ENCODE results near the gene RBM44. TPM values are rescaled to one million over a fixed set of nuclear protein-coding genes. Genes with fewer than 3 reads are reported as not detected.
"Not testable (repeated sequence)": the region's sequence is repeated elsewhere in the genome, so short reads cannot be mapped to it uniquely, and the experiment has no call there.

The RBM44 gene
- total RNA-seq, 1 donor: 0.43 TPM

DNA sequence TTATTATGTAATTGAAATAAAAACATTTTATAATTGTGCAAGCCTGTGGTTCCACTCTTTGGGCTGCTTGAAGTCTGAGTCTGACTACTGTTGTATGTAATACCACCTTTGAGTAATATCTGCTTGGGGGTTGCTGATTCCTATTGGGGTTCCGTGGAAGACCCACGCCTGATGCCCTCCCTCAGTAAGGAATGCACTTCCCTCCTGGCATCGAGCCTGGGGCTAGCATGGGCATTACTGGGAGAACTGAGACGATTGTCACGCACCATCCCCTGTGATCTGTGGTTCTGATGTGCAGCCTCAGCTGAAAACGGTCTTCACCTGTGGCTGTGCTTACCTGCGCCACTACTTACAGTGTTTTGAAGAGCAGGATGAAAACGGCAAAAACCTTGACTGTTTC lies 32.7 kb upstream of the RBM44 start:
- TF ChIP-seq, protein P1, sequence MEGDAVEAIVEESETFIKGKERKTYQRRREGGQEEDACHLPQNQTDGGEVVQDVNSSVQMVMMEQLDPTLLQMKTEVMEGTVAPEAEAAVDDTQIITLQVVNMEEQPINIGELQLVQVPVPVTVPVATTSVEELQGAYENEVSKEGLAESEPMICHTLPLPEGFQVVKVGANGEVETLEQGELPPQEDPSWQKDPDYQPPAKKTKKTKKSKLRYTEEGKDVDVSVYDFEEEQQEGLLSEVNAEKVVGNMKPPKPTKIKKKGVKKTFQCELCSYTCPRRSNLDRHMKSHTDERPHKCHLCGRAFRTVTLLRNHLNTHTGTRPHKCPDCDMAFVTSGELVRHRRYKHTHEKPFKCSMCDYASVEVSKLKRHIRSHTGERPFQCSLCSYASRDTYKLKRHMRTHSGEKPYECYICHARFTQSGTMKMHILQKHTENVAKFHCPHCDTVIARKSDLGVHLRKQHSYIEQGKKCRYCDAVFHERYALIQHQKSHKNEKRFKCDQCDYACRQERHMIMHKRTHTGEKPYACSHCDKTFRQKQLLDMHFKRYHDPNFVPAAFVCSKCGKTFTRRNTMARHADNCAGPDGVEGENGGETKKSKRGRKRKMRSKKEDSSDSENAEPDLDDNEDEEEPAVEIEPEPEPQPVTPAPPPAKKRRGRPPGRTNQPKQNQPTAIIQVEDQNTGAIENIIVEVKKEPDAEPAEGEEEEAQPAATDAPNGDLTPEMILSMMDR (IDR thresholded peaks at IDR 0.05; ENCODE audit: insufficient read depth, low read depth, low read length): no peak
- H3K4me3 ChIP-seq (ENCODE audit: low read depth, low read length): no peak overlapping the region
- no peak for DNase-seq (ENCODE audit: low read depth)

DNA sequence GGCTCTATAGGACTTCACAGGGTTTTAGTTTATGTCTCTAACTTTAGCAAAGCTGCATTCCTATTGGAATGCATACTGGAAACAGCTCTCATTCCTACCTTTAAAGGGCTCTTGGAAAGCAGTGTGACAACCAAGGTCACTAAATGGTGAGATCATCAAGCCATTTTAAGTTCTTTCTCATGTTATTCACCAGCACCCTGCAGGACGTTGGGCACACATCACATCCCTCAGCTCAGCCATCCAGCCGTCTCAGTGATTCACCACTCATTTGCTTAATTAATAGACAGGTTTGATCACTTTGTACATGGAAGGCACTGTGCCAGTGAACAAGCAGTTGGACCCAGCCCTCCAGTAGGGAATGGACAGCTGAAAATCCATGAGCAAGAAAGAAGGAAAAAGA lies 32.2 kb upstream of the RBM44 start:
- TF ChIP-seq, protein P1 (IDR thresholded peaks at IDR 0.05; ENCODE audit: insufficient read depth, low read depth, low read length): no peak
- no peak overlapping the region for H3K4me3 ChIP-seq (ENCODE audit: low read depth, low read length)
- no peak for DNase-seq (ENCODE audit: low read depth)

DNA sequence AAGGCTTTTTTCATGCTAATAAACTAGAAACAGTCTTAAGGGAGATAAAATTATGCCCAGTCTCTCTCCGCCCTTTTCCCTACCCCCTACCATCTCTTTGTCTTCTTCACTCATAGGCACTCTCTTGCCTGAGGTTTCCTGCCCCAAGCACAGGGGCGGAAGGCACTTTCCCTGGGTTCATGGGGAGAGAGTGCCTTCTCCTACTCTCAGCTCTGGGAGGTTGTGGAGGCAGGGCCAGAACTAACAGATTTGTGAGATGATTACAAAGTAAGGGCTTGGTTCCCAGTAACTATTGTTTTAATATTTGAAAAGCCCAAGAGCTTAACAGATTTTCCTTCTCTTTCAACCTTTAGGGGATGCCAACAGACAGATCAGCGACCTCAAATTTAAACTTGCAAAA lies 26.1 kb upstream of the RBM44 start:
- DNase-seq (ENCODE audit: low read depth): no peak
- TF ChIP-seq, protein P1 (IDR thresholded peaks at IDR 0.05; ENCODE audit: insufficient read depth, low read depth, low read length): no peak
- no peak overlapping the region for H3K4me3 ChIP-seq (ENCODE audit: low read depth, low read length)

DNA sequence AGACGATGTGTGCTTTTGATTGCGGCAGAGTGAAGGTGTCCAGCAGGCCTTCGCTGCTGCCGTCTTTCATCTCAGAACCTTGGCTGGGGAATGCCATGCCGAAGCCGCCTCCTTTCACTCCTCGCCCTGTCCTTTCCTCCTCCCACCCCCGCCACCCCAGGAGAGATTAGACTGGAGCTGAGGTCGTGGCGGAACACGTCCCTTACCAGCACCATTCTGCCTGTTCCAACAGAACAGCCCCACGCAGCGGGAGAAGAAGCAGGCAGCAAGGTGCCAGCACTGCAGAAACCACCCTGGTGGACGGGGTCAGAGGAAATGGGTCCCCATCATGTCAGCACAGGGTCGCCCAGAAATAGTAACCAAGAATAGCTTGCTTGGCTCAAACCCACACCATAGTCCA lies 24.8 kb upstream of the RBM44 start:
- no peak for DNase-seq (ENCODE audit: low read depth)
- no peak overlapping the region for H3K4me3 ChIP-seq (ENCODE audit: low read depth, low read length)
- TF ChIP-seq, protein P1 (IDR thresholded peaks at IDR 0.05; ENCODE audit: insufficient read depth, low read depth, low read length): no peak

DNA sequence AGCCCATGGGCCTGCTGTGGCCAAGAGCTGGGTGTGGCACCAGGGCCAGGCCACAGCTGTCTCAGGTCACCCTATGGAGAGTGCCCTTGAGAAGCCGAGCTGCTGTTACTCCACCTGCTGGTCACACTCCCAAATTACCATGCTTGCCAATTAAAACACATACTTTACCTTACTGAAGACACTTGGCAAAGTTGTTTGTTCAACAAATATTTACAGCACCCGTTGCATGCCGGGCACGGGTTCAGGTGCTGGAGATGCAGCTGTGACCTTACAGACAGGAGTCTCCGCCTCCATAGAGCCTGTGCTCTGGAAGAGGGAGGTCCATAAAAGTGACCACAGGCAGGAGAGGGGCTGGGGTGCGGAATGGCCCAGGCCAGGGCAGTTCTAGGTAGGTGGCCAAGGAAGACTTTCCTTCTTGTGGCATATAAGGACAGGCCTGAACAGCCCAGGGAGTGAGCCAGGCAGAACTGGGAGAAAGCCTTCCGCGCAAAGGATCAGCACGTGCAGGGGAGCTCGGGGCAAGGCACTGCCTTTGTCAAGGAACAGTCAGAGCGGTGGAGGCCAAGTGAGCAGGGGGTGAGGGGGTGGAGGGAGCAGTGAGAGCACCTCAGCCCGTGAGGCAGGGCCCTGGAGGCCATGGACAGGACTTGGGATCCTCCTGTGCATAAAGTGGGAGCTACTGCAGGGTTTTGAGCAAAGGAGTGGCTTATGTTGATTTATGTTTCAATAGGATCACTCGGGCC lies 23.6 kb upstream of the RBM44 start:
- peak; percentile 61 for DNase-seq (ENCODE audit: low read depth)
- no peak overlapping the region for H3K4me3 ChIP-seq (ENCODE audit: low read depth, low read length)

DNA sequence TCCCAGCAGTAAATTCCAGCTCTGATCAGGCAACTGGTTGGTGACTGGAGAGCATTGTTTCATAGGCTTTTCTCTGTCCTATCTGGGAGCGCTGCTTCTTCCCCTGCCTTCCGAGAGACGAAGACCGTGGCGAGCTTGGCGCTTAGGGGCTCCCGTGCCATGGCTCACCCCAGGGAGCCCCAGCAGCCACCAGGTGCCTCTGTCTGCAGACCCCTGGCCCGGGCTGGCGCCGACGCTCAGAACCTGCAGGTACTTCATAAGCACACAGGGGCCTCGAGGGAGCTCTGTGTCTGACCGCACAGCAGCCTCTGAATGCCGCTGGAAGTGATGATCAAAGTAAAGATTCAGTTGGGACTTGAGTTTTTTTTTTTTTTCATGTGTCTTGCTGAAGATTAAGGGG lies 19.1 kb upstream of the RBM44 start:
- TF ChIP-seq, protein P1 (IDR thresholded peaks at IDR 0.05; ENCODE audit: insufficient read depth, low read depth, low read length): no peak
- H3K4me3 ChIP-seq (ENCODE audit: low read depth, low read length): no peak overlapping the region
- no peak for DNase-seq (ENCODE audit: low read depth)

More for the DNA sequence above, 23.6 kb upstream of the RBM44 start:
- TF ChIP-seq, protein P1 (IDR thresholded peaks at IDR 0.05; ENCODE audit: insufficient read depth, low read depth, low read length): peak; percentile 70

DNA sequence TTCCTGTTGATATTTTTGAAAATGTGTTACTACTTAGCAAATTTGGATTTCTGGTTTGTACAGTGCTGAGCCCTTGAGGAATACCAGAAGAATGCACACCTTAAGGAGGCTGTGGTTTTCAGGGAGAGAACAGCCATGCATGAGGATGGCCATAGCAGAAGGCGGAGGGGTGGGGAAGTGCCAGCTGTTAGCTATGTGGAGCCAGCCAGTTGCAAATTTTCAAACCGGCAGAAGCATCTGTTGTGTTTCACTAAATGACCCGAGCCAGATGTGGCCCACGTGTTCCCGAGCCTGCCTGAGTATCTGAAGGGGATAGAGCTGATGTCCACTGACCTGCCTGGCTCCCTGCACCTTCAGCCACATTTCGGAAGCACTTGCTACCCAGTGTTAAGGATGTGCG lies 16.4 kb upstream of the RBM44 start:
- H3K4me3 ChIP-seq (ENCODE audit: low read depth, low read length): no peak overlapping the region
- TF ChIP-seq, protein P1 (IDR thresholded peaks at IDR 0.05; ENCODE audit: insufficient read depth, low read depth, low read length): no peak
- no peak for DNase-seq (ENCODE audit: low read depth)

DNA sequence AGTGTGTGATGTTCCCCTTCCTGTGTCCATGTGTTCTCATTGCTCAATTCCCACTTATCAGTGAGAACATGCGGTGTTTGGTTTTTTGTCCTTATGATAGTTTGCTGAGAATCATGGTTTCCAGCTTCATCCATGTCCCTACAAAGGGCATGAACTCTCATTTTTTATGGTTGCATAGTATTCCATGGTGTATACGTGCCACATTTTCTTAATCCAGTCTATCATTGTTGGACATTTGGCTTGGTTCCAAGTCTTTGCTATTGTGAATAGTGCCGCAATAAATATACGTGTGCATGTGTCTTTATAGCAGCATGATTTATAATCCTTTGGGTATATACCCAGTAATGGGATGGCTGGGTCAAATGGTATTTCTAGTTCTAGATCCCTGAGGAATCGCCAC lies 14.9 kb upstream of the RBM44 start:
- not testable (repeated sequence) for DNase-seq (ENCODE audit: low read depth); H3K4me3 ChIP-seq (ENCODE audit: low read depth, low read length)

All from fibroblast of villous mesenchyme (primary cell).